H1 (cell line): ENCODE results near the gene SSR2. TPM values are rescaled to one million over a fixed set of nuclear protein-coding genes. Genes with fewer than 3 reads are reported as not detected.

ENCODE experiments used
- CTCF ChIA-PET: fragments of 300-600 bp; sonication (Branson Sonifier 250); formaldehyde crosslinking; loops from one replicate; lab custom pipeline; 2021; ENCODE audit not compliant: partially characterized antibody; lab: Charles Lee
- POLR2A ChIA-PET: fragments of 300-600 bp; sonication (Branson Sonifier 250); formaldehyde crosslinking; loops from one replicate; lab custom pipeline; 2021; ENCODE audit warnings: inconsistent platforms; ENCODE audit not compliant: partially characterized antibody; lab: Charles Lee
- DNase-seq, 2 experiments: peaks; one replicate each; pipeline versions ENCODE4 v3.0.0 to v3.0.0-alpha.2; 2010 to 2022; ENCODE audit warnings: low spot score in 2 of 2, low read depth in 1 of 2, mixed read lengths in 1 of 2
- FAIRE-seq: peaks from 2 replicates; lab custom pipeline; 2011; peaks lifted over from hg19 to GRCh38; lab: Jason Lieb, UNC
- H2AFZ ChIP-seq: 2 replicates; pipeline ENCODE4 v1.8.1; 2012; ENCODE audit warnings: low read length, inconsistent platforms
- H2AK5ac ChIP-seq: 2 replicates; pipeline ENCODE4 v1.6.1; 2013; ENCODE audit warnings: low read depth, low read length
- H2BK120ac ChIP-seq: replicated peaks from 2 replicates; pipeline ENCODE3; 2013; ENCODE audit warnings: low read depth, low read length, inconsistent platforms
- H2BK12ac ChIP-seq: 2 replicates; pipeline ENCODE4 v1.6.1; 2013; ENCODE audit warnings: low read depth, low read length
- H2BK15ac ChIP-seq: 2 replicates; pipeline ENCODE4 v1.6.1; 2013; ENCODE audit warnings: low read length
- H2BK20ac ChIP-seq: 2 replicates; pipeline ENCODE4 v1.6.1; 2013; ENCODE audit warnings: low read length
- H2BK5ac ChIP-seq: 2 replicates; pipeline ENCODE4 v1.6.1; 2013; ENCODE audit warnings: low read depth, low read length
- H3K14ac ChIP-seq: 2 replicates; pipeline ENCODE4 v1.6.1; 2013; ENCODE audit warnings: inconsistent platforms; ENCODE audit not compliant: insufficient read length
- H3K18ac ChIP-seq: 2 replicates; pipeline ENCODE4 v1.6.1; 2013; ENCODE audit warnings: low read length; ENCODE audit errors: extremely low read depth
- H3K23ac ChIP-seq: 2 replicates; pipeline ENCODE4 v1.6.1; 2013; ENCODE audit warnings: inconsistent platforms; ENCODE audit not compliant: insufficient read length
- H3K23me2 ChIP-seq: 2 replicates; pipeline ENCODE4 v1.6.1; 2013; ENCODE audit warnings: low read depth, low read length
- H3K27ac ChIP-seq: 2 replicates; pipeline ENCODE4 v1.6.1; 2011; ENCODE audit warnings: low read depth, low read length, inconsistent platforms
- H3K27me3 ChIP-seq, 4 experiments: replicated peaks in 1 of 4; 1 replicate in 1 of 4; 2 replicates in 3 of 4; pipeline versions ENCODE4 v1.6.1 to v1.8.1; 2011 to 2013; ENCODE audit warnings: low read length in 3 of 4, mild to moderate bottlenecking in 3 of 4, inconsistent platforms in 2 of 4, mixed read lengths in 2 of 4, moderate library complexity in 1 of 4; ENCODE audit not compliant: control insufficient read depth in 3 of 4, insufficient read depth in 3 of 4; ENCODE audit errors: extremely low read depth in 1 of 4
- H3K36me3 ChIP-seq, 4 experiments: 2 replicates each; pipeline versions ENCODE4 v1.6.1 to v1.8.1; 2011 to 2013; ENCODE audit warnings: mild to moderate bottlenecking in 4 of 4, low read length in 3 of 4, moderate library complexity in 2 of 4, control low read depth in 1 of 4, inconsistent platforms in 1 of 4; ENCODE audit not compliant: insufficient read depth in 4 of 4, control insufficient read depth in 2 of 4
- H3K4ac ChIP-seq: replicated peaks from 2 replicates; pipeline ENCODE3; 2013; ENCODE audit warnings: low read length, low read depth, mixed read lengths, inconsistent platforms; ENCODE audit not compliant: insufficient read length
- H3K4me1 ChIP-seq, 4 experiments: replicated peaks in 1 of 4; 1 replicate in 1 of 4; 2 replicates in 3 of 4; pipeline versions ENCODE4 v1.6.1 to v1.8.1; 2011 to 2013; ENCODE audit warnings: low read length in 3 of 4, inconsistent platforms in 2 of 4, mixed read lengths in 1 of 4; ENCODE audit not compliant: insufficient read depth in 4 of 4, control insufficient read depth in 3 of 4
- H3K4me2 ChIP-seq, 2 experiments: 2 replicates each; pipeline versions ENCODE4 v1.6.1 to v1.8.1; 2011 to 2013; ENCODE audit warnings: low read depth in 2 of 2, low read length in 2 of 2, control low read depth in 1 of 2, inconsistent platforms in 1 of 2, mild to moderate bottlenecking in 1 of 2; ENCODE audit not compliant: insufficient read depth in 1 of 2
- H3K4me3 ChIP-seq, 4 experiments: fragments of 200-600, 300-600 bp in 1 of 4; sonication (generic), shearing (Covaris generic), sonication (Bioruptor Twin) in 1 of 4; 2 replicates each; pipeline versions ENCODE4 v1.5.1 to v1.8.1; 2011 to 2016; ENCODE audit warnings: low read length in 4 of 4, low read depth in 3 of 4, control low read depth in 2 of 4, inconsistent platforms in 2 of 4, mild to moderate bottlenecking in 2 of 4, mixed read lengths in 1 of 4, moderate library complexity in 1 of 4; ENCODE audit not compliant: insufficient read depth in 2 of 4; ENCODE audit errors: extremely low read depth in 1 of 4
- H3K56ac ChIP-seq: replicated peaks from 2 replicates; pipeline ENCODE3; 2013; ENCODE audit warnings: low read depth, mild to moderate bottlenecking, mixed read lengths, low read length, inconsistent platforms; ENCODE audit not compliant: insufficient read length
- H3K79me1 ChIP-seq: 2 replicates; pipeline ENCODE4 v1.6.1; 2013; ENCODE audit warnings: low read depth, low read length, control low read depth
- H3K79me2 ChIP-seq, 2 experiments: 2 replicates each; pipeline versions ENCODE4 v1.6.1 to v1.8.1; 2012 to 2013; ENCODE audit warnings: low read length in 2 of 2, mild to moderate bottlenecking in 2 of 2, inconsistent platforms in 1 of 2; ENCODE audit not compliant: insufficient read depth in 2 of 2, control insufficient read depth in 1 of 2
- H3K9ac ChIP-seq, 4 experiments: replicated peaks in 1 of 4; 1 replicate in 1 of 4; 2 replicates in 3 of 4; pipeline versions ENCODE4 v1.6.1 to v1.8.1; 2011 to 2013; ENCODE audit warnings: low read depth in 3 of 4, low read length in 3 of 4, control low read depth in 2 of 4, mild to moderate bottlenecking in 2 of 4, moderate library complexity in 2 of 4, inconsistent platforms in 1 of 4; ENCODE audit errors: extremely low read depth in 1 of 4
- H3K9me3 ChIP-seq, 2 experiments: 2 replicates each; pipeline versions ENCODE4 v1.6.1 to v1.8.1; 2012 to 2013; ENCODE audit warnings: mild to moderate bottlenecking in 2 of 2, moderate library complexity in 2 of 2, control low read depth in 1 of 2, inconsistent platforms in 1 of 2, low read depth in 1 of 2, low read length in 1 of 2, mixed read lengths in 1 of 2; ENCODE audit not compliant: insufficient read depth in 2 of 2
- H4K20me1 ChIP-seq, 2 experiments: replicated peaks in 1 of 2; 2 replicates each; pipeline versions ENCODE3 to v1.8.1; 2011 to 2013; ENCODE audit warnings: inconsistent platforms in 2 of 2, low read length in 2 of 2, mild to moderate bottlenecking in 1 of 2; ENCODE audit not compliant: insufficient read depth in 2 of 2, control insufficient read depth in 1 of 2
- H4K5ac ChIP-seq: 2 replicates; pipeline ENCODE4 v1.6.1; 2013; ENCODE audit warnings: low read length, low read depth, mixed read lengths, inconsistent platforms; ENCODE audit not compliant: insufficient read length
- H4K8ac ChIP-seq: 2 replicates; pipeline ENCODE4 v1.8.0; 2013; ENCODE audit warnings: mild to moderate bottlenecking, moderate library complexity, low read length, inconsistent platforms; ENCODE audit not compliant: insufficient read depth; ENCODE audit errors: extremely low read depth
- H4K91ac ChIP-seq: replicated peaks from 2 replicates; pipeline ENCODE3; 2013; ENCODE audit warnings: low read length, mixed read lengths, inconsistent platforms; ENCODE audit not compliant: insufficient read length
- GABPA ChIP-seq: IDR thresholded peaks from 2 replicates; pipeline ENCODE4 v1.6.1; 2011; ENCODE audit warnings: mild to moderate bottlenecking, low read length, moderate library complexity, borderline replicate concordance; ENCODE audit not compliant: insufficient read depth
- GTF2F1 ChIP-seq: IDR thresholded peaks from 2 replicates; pipeline ENCODE4 v1.6.1; 2012; ENCODE audit warnings: low read depth, low read length, improper control_type of control experiment, borderline replicate concordance
- POLR2A ChIP-seq, 2 experiments: IDR thresholded peaks; 1 replicate in 1 of 2; 2 replicates in 1 of 2; pipeline ENCODE4 v1.6.1; 2011; ENCODE audit warnings: low read depth in 2 of 2, low read length in 2 of 2, mild to moderate bottlenecking in 2 of 2; ENCODE audit errors: control extremely low read depth in 1 of 2
- SAP30 ChIP-seq: fragments of 300-600 bp; sonication (generic); IDR thresholded peaks from 2 replicates; pipeline ENCODE4 v1.7.1; 2012; ENCODE audit warnings: low read length, moderate library complexity, mild to moderate bottlenecking, inconsistent platforms; ENCODE audit not compliant: insufficient read depth, insufficient replicate concordance
- SIX5 ChIP-seq: IDR thresholded peaks from 2 replicates; pipeline ENCODE4 v1.6.1; 2011; ENCODE audit warnings: mild to moderate bottlenecking, low read depth, low read length
- TAF1 ChIP-seq: IDR thresholded peaks from 2 replicates; pipeline ENCODE4 v1.6.1; 2011; ENCODE audit warnings: mild to moderate bottlenecking, low read depth, low read length
- WGBS, 2 experiments: shearing (Covaris generic) in 1 of 2; methylation state at CpG; one replicate each; pipeline versions ENCODE4 v1.1.6 to v1.1.7; 2013 to 2015; ENCODE audit warnings: low lambda C conversion rate in 2 of 2, mixed read lengths in 2 of 2, inconsistent platforms in 1 of 2, low coverage in 1 of 2, missing lambda C conversion rate in 1 of 2; ENCODE audit not compliant: insufficient replicate concordance in 2 of 2, insufficient coverage in 1 of 2, insufficient read length in 1 of 2; ENCODE audit errors: extremely low coverage in 1 of 2, missing lambda C conversion rate in 1 of 2; 5-methylcytosine and 5-hydroxymethylcytosine counted together
- long read RNA-seq, 2 experiments: library from RNA in 1 of 2; library from capped mRNA in 1 of 2; stranded (forward); transcript quantifications; one replicate each; pipeline ENCODE4 v2.0.0, GENCODE V29; 2021; ENCODE audit warnings: inconsistent platforms in 1 of 2
- polyA minus RNA-seq, 3 experiments: library from RNA; depleted of rRNA, polyadenylated mRNA; stranded (reverse); fragments of >200 nt; gene quantifications; 1 replicate in 2 of 3; 2 replicates in 1 of 3; pipeline ENCODE4 v1.2.3, GENCODE V29; 2011
- polyA plus RNA-seq, 7 experiments: library from polyadenylated mRNA; depleted of rRNA in 3 of 7; stranded (reverse) in 5 of 7; unstranded in 2 of 7; fragments of >200 nt in 5 of 7; fragments of 200-250 nt in 2 of 7; gene quantifications; 1 replicate in 5 of 7; 2 replicates in 1 of 7; 4 replicates in 1 of 7; pipeline versions ENCODE4 v1.2.1 to v1.2.3, GENCODE V29; 2011 to 2013; ENCODE audit warnings: missing spikeins in 2 of 7, mixed read lengths in 2 of 7
- total RNA-seq: library from RNA; stranded (reverse); fragmentation: NEBNext Ultra II Directional; extraction: Animal tissue kit (Norgen Biotek cat#: 25700); gene quantifications from 2 replicates; pipeline ENCODE4 v1.2.1, GENCODE V29; 2021

The SSR2 gene
- total RNA-seq: 190 and 196 TPM in 2 replicates
- polyA plus RNA-seq (2011; rRNA removed): 411 and 648 TPM in 2 replicates
- polyA plus RNA-seq (2011; cell fraction: cytosol; rRNA removed): 513 TPM
- polyA plus RNA-seq (2011; cell fraction: nucleus; rRNA removed): 240 TPM
- polyA plus RNA-seq (2012, experiment 1 of 2): 232 to 248 TPM (median 244 TPM) in 4 replicates
- 448 TPM for polyA plus RNA-seq (2012, experiment 2 of 2)
- polyA plus RNA-seq (2013, experiment 1 of 2): 408 TPM
- 481 TPM for polyA plus RNA-seq (2013, experiment 2 of 2)
- 282 and 428 TPM in 2 replicates for polyA minus RNA-seq (2011; rRNA and poly(A)+ RNA removed)
- polyA minus RNA-seq (2011; cell fraction: cytosol; rRNA and poly(A)+ RNA removed): 95.5 TPM
- 85.3 TPM for polyA minus RNA-seq (2011; cell fraction: nucleus; rRNA and poly(A)+ RNA removed)
- long read RNA-seq, experiment 1, transcript SSR2-201 (6 exons, 1,116 nt): major isoform, 102 of 203 reads
- long read RNA-seq, experiment 1, partial matches to known transcripts: 74 of 203 reads
- long read RNA-seq, experiment 1, other reads (novel, unspliced or antisense): 20 of 203 reads
- long read RNA-seq, experiment 2, transcript SSR2-201 (6 exons, 1,116 nt): major isoform, 461 of 541 reads
- long read RNA-seq, experiment 2, transcript SSR2-209 (5 exons, 1,040 nt): minor isoform, 25 of 541 reads
- long read RNA-seq, experiment 2, transcript SSR2-210 (6 exons, 895 nt): minor isoform, 7 of 541 reads
- long read RNA-seq, experiment 2, partial matches to known transcripts: 20 of 541 reads
- long read RNA-seq, experiment 2, other reads (novel, unspliced or antisense): 24 of 541 reads

DNA sequence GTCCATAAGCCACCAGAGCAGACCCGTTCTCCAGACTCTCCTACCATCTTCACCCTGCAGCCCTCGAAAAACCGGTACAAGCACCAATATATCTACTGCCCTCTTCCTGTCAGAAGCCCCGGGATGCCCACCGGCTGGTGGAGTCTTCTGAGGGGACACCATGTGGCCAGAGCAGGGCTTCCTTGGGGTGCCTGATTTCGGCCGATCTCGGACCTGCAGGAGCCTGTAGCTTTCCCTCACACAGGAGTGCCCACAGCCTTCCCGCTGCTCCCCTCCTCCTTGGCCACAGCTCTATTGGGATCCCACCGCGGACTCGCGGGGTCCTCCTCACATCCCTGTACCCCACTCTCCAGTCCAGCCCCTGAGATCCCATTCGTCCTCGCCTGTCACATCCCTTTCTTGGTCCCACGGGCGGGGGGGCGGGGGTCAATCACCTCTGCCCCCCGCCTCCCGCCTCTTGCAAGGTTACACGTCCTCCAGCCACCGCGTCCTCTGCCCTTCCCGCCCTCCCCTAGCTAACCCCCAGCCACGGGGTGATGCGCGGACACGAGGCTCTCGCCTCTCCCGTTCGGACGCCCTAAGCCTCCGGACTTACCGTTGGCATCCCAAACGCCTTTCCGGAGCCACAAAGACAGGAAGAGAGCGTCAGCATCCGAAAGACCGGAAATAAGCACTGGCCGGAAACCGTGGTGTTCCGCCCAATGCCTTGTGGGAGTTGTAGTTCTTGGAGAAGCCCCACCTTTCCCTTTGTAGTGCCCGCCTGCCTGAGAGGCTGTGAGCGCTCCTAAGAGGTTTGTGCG, at the start of gene SSR2:
TSS of gene SSR2 (minus strand) at position 659 of the 800 bp plus-strand sequence. CDS start 784 bp downstream, outside the sequence.
- Histone ChIP-seq H3K27me3 (peaks cover 0 to 4% (median under 1%) of the 10 kb centered on the region in 4 experiments; a peak in 1 of 7 replicates), H2BK20ac (no peak within 1 kb of the TSS), H3K4me3 (peak within 1 kb of the TSS; percentile 92 to 97 (median 94)), H2AK5ac (no peak within 1 kb of the TSS), H3K18ac (no peak within 1 kb of the TSS), H4K91ac (no peak within 1 kb of the TSS), H3K27ac (no peak within 1 kb of the TSS), H2BK120ac (no peak within 1 kb of the TSS), H3K9me3 (no peaks in the 10 kb centered on the region), H3K23me2 (peaks cover 5% of the 10 kb centered on the region; the same call in 1 of the 2 replicates), H2BK12ac (no peak within 1 kb of the TSS), H2BK15ac (no peak within 1 kb of the TSS), H4K20me1 (peaks cover 0 to 2% of the 10 kb centered on the region in 2 experiments), H4K8ac (no peak within 1 kb of the TSS), H3K79me2 (peaks cover 5 to 15% of the 10 kb centered on the region in 2 experiments), H3K36me3 (peaks cover 1 to 26% (median 15%) of the 10 kb centered on the region in 4 experiments; a peak in 5 of 8 replicates), H3K4me1 (peaks cover 0 to 3% (median under 1%) of the 10 kb centered on the region in 4 experiments; a peak in 3 of 7 replicates), H3K79me1 (0 out of 2 replicates have a peak, but pooled peaks cover 5% of the 10 kb centered on the region), H3K9ac (peak within 1 kb of the TSS in 3 of 4 experiments; percentile 63 to 76 (median 75); a peak in 6 of 7 replicates), H3K56ac (peak within 1 kb of the TSS; percentile 27), H3K23ac (no peak within 1 kb of the TSS), H2BK5ac (peak within 1 kb of the TSS; percentile 37; the same call in 1 of the 2 replicates), H2AFZ (0 out of 2 replicates have a peak within 1 kb of the TSS, but pooled peaks have one; percentile 10), H4K5ac (no peak within 1 kb of the TSS), H3K4ac (peak within 1 kb of the TSS; percentile 23), H3K4me2 (peak within 1 kb of the TSS; percentile 99), H3K14ac (no peak within 1 kb of the TSS)
- FAIRE-seq (peak; percentile 96), DNase-seq (peak; percentile 73 to 84)
- ChIA-PET CTCF (interaction anchor here (0.9 to 8.9 kb wide), 12 partner anchors 9 to 110 kb away, joined by 3 to 77 read pairs (median 5); partner anchors contain the start of genes ARHGEF2 and UBQLN4), POLR2A (interaction anchor here (0.6 to 2.9 kb wide), 7 partner anchors 12 to 157 kb away, joined by 3 to 10 read pairs (median 5); partner anchors contain the start of genes RAB25 and UBQLN4)
- 3% methylated on average over 34 of the region's 45 CpGs; no CpG with 5 or more reads in 1 of the 2 experiments for WGBS, 2 experiments
- TF ChIP-seq SAP30 (peak; percentile 93), TAF1 (peak; percentile 68; the same call in 1 of the 2 replicates), GTF2F1 (no peak), SIX5 (peak; percentile 88), POLR2A (IDR thresholded peaks at IDR 0.05; ENCODE audit: control extremely low read depth in 1 of 2, low read depth in 2 of 2, low read length in 2 of 2) (peak in 1 of 2 experiments; percentile 74; a peak in 2 of 3 replicates), GABPA (peak; percentile 97)
